Measurements from ENCODE around the gene RGL2. TPM values are rescaled to one million over a fixed set of nuclear protein-coding genes. Genes with fewer than 3 reads are reported as not detected.

RGL2 gene
- polyA plus RNA-seq, 1 of the 3 experiments (the other 2 are of a cell fraction), result 59.4 TPM

DNA sequence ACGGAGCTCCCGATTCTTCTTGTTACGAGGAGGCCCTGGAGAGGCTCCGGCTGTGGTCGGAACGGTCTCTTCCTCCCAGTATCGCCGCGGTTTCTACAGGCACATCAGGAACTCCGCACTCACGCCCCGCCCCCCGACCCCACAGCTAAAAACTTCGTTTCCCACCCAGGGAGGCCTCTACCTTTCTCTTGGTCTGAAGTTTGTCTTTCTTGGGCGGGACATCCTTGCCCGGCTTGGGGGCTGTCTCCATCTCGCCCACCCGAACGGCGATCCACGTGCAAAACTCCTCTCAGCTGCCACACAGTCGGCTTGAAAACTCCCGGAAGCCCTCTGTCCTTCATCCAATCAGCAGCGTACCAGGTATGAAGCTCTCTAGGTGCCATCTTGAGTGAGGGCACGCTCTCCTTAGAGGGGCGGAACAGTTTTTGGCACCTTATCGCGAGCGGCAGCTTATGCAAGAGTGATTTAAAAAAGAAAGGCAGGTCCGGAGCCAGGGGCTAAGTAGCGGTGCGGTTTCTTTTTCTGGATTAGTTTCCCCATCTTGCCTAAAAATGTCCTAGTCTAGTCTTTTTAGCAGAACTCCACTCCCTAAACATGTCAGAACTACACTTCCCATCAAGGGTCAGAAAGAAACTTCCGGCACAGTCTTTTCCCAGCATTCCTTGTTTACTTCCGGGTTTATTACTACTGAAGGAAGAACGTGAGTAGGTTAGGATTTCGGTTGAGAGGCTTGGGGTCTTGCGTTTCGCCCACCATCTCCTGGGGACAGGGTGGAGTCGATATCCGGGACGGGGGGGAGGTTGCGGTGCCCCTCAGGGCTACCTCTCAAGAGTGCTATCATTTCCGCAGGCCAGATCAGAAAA, 9.6 kb downstream of the RGL2 start, which contains the start of the genes PFDN6 and WDR46 (continued):
- TF ChIP-seq, protein P1, sequence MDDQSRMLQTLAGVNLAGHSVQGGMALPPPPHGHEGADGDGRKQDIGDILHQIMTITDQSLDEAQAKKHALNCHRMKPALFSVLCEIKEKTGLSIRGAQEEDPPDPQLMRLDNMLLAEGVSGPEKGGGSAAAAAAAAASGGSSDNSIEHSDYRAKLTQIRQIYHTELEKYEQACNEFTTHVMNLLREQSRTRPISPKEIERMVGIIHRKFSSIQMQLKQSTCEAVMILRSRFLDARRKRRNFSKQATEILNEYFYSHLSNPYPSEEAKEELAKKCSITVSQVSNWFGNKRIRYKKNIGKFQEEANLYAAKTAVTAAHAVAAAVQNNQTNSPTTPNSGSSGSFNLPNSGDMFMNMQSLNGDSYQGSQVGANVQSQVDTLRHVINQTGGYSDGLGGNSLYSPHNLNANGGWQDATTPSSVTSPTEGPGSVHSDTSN (IDR thresholded peaks at IDR 0.05), result no peak
- TF ChIP-seq, protein P2, sequence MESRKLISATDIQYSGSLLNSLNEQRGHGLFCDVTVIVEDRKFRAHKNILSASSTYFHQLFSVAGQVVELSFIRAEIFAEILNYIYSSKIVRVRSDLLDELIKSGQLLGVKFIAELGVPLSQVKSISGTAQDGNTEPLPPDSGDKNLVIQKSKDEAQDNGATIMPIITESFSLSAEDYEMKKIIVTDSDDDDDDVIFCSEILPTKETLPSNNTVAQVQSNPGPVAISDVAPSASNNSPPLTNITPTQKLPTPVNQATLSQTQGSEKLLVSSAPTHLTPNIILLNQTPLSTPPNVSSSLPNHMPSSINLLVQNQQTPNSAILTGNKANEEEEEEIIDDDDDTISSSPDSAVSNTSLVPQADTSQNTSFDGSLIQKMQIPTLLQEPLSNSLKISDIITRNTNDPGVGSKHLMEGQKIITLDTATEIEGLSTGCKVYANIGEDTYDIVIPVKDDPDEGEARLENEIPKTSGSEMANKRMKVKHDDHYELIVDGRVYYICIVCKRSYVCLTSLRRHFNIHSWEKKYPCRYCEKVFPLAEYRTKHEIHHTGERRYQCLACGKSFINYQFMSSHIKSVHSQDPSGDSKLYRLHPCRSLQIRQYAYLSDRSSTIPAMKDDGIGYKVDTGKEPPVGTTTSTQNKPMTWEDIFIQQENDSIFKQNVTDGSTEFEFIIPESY (IDR thresholded peaks at IDR 0.05; ENCODE audit: borderline replicate concordance, low read depth), result peak; percentile 81; the same call in 1 of the 2 replicates
- TF ChIP-seq TCF12 (IDR thresholded peaks at IDR 0.05) (0 out of 2 replicates have a peak, but pooled peaks have one; percentile 30), CHD2 (IDR thresholded peaks at IDR 0.05; ENCODE audit: low read length, partially characterized antibody) (peak; percentile 92), SIN3A (IDR thresholded peaks at IDR 0.05; ENCODE audit: borderline replicate concordance, low read depth, low read length) (peak; percentile 81), MXI1 (IDR thresholded peaks at IDR 0.05; ENCODE audit: low read depth, low read length) (peak; percentile 99), POLR2AphosphoS5 (IDR thresholded peaks at IDR 0.05; ENCODE audit: low read depth, low read length) (peak; percentile 78), NRF1 (IDR thresholded peaks at IDR 0.05; ENCODE audit: low read depth, low read length) (no peak)
- TF ChIP-seq, protein P3, sequence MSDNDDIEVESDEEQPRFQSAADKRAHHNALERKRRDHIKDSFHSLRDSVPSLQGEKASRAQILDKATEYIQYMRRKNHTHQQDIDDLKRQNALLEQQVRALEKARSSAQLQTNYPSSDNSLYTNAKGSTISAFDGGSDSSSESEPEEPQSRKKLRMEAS (IDR thresholded peaks at IDR 0.05; ENCODE audit: low read depth), result peak; percentile 98

DNA sequence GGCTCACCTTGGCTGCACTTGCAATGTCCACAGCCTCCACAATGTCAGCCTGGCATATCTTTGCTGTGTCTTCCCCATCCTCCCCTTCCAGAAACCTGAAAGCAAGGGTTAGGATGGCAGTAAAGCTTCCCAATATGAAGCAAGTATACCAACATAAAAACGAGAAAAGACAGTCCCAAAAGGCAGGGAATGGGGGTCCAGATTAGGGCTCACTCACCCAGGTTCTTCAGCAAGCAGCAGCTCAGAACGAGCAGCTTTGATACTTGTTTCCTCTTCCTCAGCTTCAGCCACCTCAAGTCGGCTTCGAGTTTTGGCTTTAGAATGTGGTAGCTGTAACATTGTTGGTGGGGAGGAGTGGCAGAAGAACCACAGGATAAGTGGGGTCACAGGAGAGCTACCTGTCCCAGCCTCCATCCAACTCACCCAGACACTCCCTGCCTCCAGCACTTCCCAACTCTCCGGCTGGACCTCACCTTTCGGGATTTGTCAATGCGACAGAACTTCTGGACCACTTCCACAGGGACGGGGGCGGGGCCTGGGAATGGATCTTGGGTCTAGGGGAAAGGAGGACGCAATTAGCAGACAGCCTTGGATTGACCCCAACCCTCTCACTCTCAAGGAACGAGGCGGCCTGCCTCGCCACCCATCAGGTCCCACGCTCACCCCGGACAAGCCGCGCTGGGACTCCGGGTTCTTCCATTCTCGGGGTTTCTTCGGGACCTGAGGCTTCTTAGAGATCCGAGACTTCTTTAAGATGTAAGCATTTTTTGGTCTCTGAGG, 10.4 kb downstream of the RGL2 start:
- H4K20me1 ChIP-seq (ENCODE audit: insufficient read depth), result 0 out of 2 replicates have a peak, but pooled peaks cover 3% of the 10 kb centered on the region
- POLR2A ChIA-PET, result interaction anchor here (1.9 to 3.6 kb wide), 4 partner anchors 11 to 316 kb away, joined by 8 to 58 read pairs (median 24); partner anchors contain the start of genes B3GALT4, RGL2, RPS18 and VPS52
- peaks cover 34 to 56% of the 10 kb centered on the region in 2 experiments for H3K36me3 ChIP-seq (replicated peaks in 1 of 2; ENCODE audit: control insufficient read depth in 1 of 2, insufficient read depth in 2 of 2, low read length in 1 of 2)
- DNase-seq, result peak; percentile 36
- H3K4me1 ChIP-seq (ENCODE audit: control insufficient read depth in 1 of 2, insufficient read depth in 2 of 2, low read depth in 1 of 2, low read length in 1 of 2), result peaks cover 5 to 23% of the 10 kb centered on the region in 2 experiments; a peak in 3 of 4 replicates
- H3K4me3 ChIP-seq (ENCODE audit: low read depth in 2 of 2, low read length in 1 of 2), result peak overlapping the region; percentile 78 to 96
- no peaks in the 10 kb centered on the region for H3K9me3 ChIP-seq
- peaks cover 61% of the 10 kb centered on the region for H3K79me2 ChIP-seq (ENCODE audit: insufficient read depth)
- CTCF ChIA-PET, result interaction anchor here (1.1 to 4.4 kb wide), 5 partner anchors 10 to 138 kb away, joined by 3 to 49 read pairs (median 9); partner anchors contain the start of genes B3GALT4 and RGL2
- H3K9ac ChIP-seq, result peak overlapping the region; percentile 80
- peak overlapping the region; percentile 40 to 91; a peak in 3 of 4 replicates for H3K27ac ChIP-seq (ENCODE audit: low read depth in 2 of 2, low read length in 1 of 2)
- no peaks in the 10 kb centered on the region for H3K9me2 ChIP-seq
- peak overlapping the region; percentile 96 for H3K4me2 ChIP-seq
- H2AFZ ChIP-seq (ENCODE audit: low read depth), result peak overlapping the region; percentile 55
- peaks cover 6% of the 10 kb centered on the region for H3F3A ChIP-seq (replicated peaks; ENCODE audit: insufficient read depth)
- WGBS (ENCODE audit: low lambda C conversion rate), result 4% methylated on average over 20 of the region's 21 CpGs
- H3K27me3 ChIP-seq (ENCODE audit: insufficient read depth), result no peaks in the 10 kb centered on the region
- TF ChIP-seq FOSL2 (IDR thresholded peaks at IDR 0.05; ENCODE audit: borderline replicate concordance, low read depth) (no peak), SIN3A (IDR thresholded peaks at IDR 0.05; ENCODE audit: borderline replicate concordance, low read depth, low read length) (no peak), RCOR1 (IDR thresholded peaks at IDR 0.05; ENCODE audit: low read length) (no peak), TCF12 (IDR thresholded peaks at IDR 0.05) (no peak), RAD21 (IDR thresholded peaks at IDR 0.05; ENCODE audit: low read length) (no peak), RXRA (IDR thresholded peaks at IDR 0.05; ENCODE audit: borderline replicate concordance, low read depth) (no peak), TAF1 (IDR thresholded peaks at IDR 0.05; ENCODE audit: borderline replicate concordance, low read depth, low read length) (no peak), GATA2 (CRISPR knock-in tag; IDR thresholded peaks at IDR 0.05) (no peak), NFIC (IDR thresholded peaks at IDR 0.05; ENCODE audit: borderline replicate concordance) (no peak), TEAD4 (IDR thresholded peaks at IDR 0.05; ENCODE audit: borderline replicate concordance, insufficient read depth) (no peak)
- TF ChIP-seq, protein P2 (IDR thresholded peaks at IDR 0.05; ENCODE audit: borderline replicate concordance, low read depth), result no peak
- TF ChIP-seq, protein P4, sequence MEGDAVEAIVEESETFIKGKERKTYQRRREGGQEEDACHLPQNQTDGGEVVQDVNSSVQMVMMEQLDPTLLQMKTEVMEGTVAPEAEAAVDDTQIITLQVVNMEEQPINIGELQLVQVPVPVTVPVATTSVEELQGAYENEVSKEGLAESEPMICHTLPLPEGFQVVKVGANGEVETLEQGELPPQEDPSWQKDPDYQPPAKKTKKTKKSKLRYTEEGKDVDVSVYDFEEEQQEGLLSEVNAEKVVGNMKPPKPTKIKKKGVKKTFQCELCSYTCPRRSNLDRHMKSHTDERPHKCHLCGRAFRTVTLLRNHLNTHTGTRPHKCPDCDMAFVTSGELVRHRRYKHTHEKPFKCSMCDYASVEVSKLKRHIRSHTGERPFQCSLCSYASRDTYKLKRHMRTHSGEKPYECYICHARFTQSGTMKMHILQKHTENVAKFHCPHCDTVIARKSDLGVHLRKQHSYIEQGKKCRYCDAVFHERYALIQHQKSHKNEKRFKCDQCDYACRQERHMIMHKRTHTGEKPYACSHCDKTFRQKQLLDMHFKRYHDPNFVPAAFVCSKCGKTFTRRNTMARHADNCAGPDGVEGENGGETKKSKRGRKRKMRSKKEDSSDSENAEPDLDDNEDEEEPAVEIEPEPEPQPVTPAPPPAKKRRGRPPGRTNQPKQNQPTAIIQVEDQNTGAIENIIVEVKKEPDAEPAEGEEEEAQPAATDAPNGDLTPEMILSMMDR (IDR thresholded peaks at IDR 0.05), result no peak
